Activated T-cell treated with anti-CD3 and anti-CD28 coated beads, Interleukin-2, amount 50 U/mL, for 24 hours (primary cell): ENCODE results near the gene KLK1.

Experiments
- DNase-seq: peaks from one replicate; pipeline ENCODE4 v3.0.0-alpha.2; 2020
- H3K27ac Mint-ChIP-seq: 2 replicates; pipeline ENCODE4 v1.8.0; 2020; ENCODE audit warnings: mild to moderate bottlenecking, mixed read lengths
- H3K27me3 Mint-ChIP-seq: 2 replicates; pipeline ENCODE4 v1.8.0; 2020; ENCODE audit warnings: mixed read lengths
- H3K36me3 Mint-ChIP-seq: 2 replicates; pipeline ENCODE4 v1.8.0; 2020; ENCODE audit warnings: low read depth, mixed read lengths
- H3K4me1 Mint-ChIP-seq: 2 replicates; pipeline ENCODE4 v1.8.0; 2020; ENCODE audit warnings: low read depth, mixed read lengths
- H3K4me3 Mint-ChIP-seq: 2 replicates; pipeline ENCODE4 v1.8.0; 2020; ENCODE audit warnings: mild to moderate bottlenecking, moderate library complexity, mixed read lengths
- H3K9me3 Mint-ChIP-seq: 2 replicates; pipeline ENCODE4 v1.8.0; 2020; ENCODE audit warnings: mixed read lengths

KLK1 gene

GRCh38 chr19:50843701-50844221, 20.2 kb upstream of the KLK1 start:
- no peak overlapping the region for H3K27ac Mint-ChIP-seq
- H3K36me3 Mint-ChIP-seq = no peaks in the 10 kb centered on the region
- no peak overlapping the region for H3K4me3 Mint-ChIP-seq
- H3K4me1 Mint-ChIP-seq = no peaks in the 10 kb centered on the region
- peaks cover 18% of the 10 kb centered on the region for H3K27me3 Mint-ChIP-seq
- DNase-seq = no peak
- peaks cover 17% of the 10 kb centered on the region for H3K9me3 Mint-ChIP-seq

GRCh38 chr19:50843205-50843604, 19.6 kb upstream of the KLK1 start:
- no peak overlapping the region for H3K27ac Mint-ChIP-seq
- H3K4me3 Mint-ChIP-seq = no peak overlapping the region
- peaks cover 17% of the 10 kb centered on the region for H3K9me3 Mint-ChIP-seq
- peaks cover 15% of the 10 kb centered on the region for H3K27me3 Mint-ChIP-seq
- no peaks in the 10 kb centered on the region for H3K36me3 Mint-ChIP-seq
- DNase-seq = no peak
- no peaks in the 10 kb centered on the region for H3K4me1 Mint-ChIP-seq

GRCh38 chr19:50842130-50842529, 18.5 kb upstream of the KLK1 start:
- Mint-ChIP-seq H3K36me3 (no peaks in the 10 kb centered on the region), H3K4me3 (no peak overlapping the region), H3K27me3 (peaks cover 21% of the 10 kb centered on the region), H3K9me3 (peaks cover 17% of the 10 kb centered on the region), H3K27ac (no peak overlapping the region), H3K4me1 (no peaks in the 10 kb centered on the region)
- DNase-seq = no peak

- peaks cover 40% of the 10 kb centered on the region for H3K27me3 Mint-ChIP-seq
- H3K9me3 Mint-ChIP-seq = peaks cover 17% of the 10 kb centered on the region
- no peak overlapping the region for H3K4me3 Mint-ChIP-seq
- H3K36me3 Mint-ChIP-seq = no peaks in the 10 kb centered on the region
- peaks cover 10% of the 10 kb centered on the region for H3K4me1 Mint-ChIP-seq
- no peak overlapping the region for H3K27ac Mint-ChIP-seq
- DNase-seq = no peak
Observed at GRCh38 chr19:50839712-50840655, 16.4 kb upstream of the KLK1 start.

GRCh38 chr19:50838239-50838638, 14.7 kb upstream of the KLK1 start:
- Mint-ChIP-seq H3K27ac (no peak overlapping the region), H3K36me3 (no peaks in the 10 kb centered on the region), H3K9me3 (peaks cover 4% of the 10 kb centered on the region), H3K4me3 (no peak overlapping the region), H3K4me1 (peaks cover 11% of the 10 kb centered on the region), H3K27me3 (peaks cover 53% of the 10 kb centered on the region)
- DNase-seq = no peak

- Mint-ChIP-seq H3K4me1 (peaks cover 11% of the 10 kb centered on the region), H3K4me3 (no peak overlapping the region), H3K27me3 (peaks cover 62% of the 10 kb centered on the region), H3K36me3 (no peaks in the 10 kb centered on the region), H3K9me3 (no peaks in the 10 kb centered on the region), H3K27ac (no peak overlapping the region)
- DNase-seq = no peak
Observed at GRCh38 chr19:50837300-50837699, 13.7 kb upstream of the KLK1 start.

GRCh38 chr19:50836543-50837195, 13.1 kb upstream of the KLK1 start:
- no peak overlapping the region for H3K27ac Mint-ChIP-seq
- H3K4me3 Mint-ChIP-seq = peak overlapping the region; percentile 73
- no peaks in the 10 kb centered on the region for H3K9me3 Mint-ChIP-seq
- H3K36me3 Mint-ChIP-seq = no peaks in the 10 kb centered on the region
- H3K27me3 Mint-ChIP-seq = peaks cover 67% of the 10 kb centered on the region
- no peak for DNase-seq
- peaks cover 11% of the 10 kb centered on the region for H3K4me1 Mint-ChIP-seq

- H3K27ac Mint-ChIP-seq = no peak overlapping the region
- no peaks in the 10 kb centered on the region for H3K36me3 Mint-ChIP-seq
- peak overlapping the region; percentile 73 for H3K4me3 Mint-ChIP-seq
- DNase-seq = peak; percentile 86
- H3K9me3 Mint-ChIP-seq = no peaks in the 10 kb centered on the region
- H3K4me1 Mint-ChIP-seq = peaks cover 11% of the 10 kb centered on the region
- peaks cover 74% of the 10 kb centered on the region for H3K27me3 Mint-ChIP-seq
Observed at GRCh38 chr19:50835785-50836542, 12.4 kb upstream of the KLK1 start.

- Mint-ChIP-seq H3K27ac (no peak overlapping the region), H3K9me3 (no peaks in the 10 kb centered on the region), H3K27me3 (peaks cover 75% of the 10 kb centered on the region), H3K36me3 (no peaks in the 10 kb centered on the region), H3K4me1 (peaks cover 11% of the 10 kb centered on the region), H3K4me3 (peak overlapping the region; percentile 73)
- DNase-seq = no peak
Observed at GRCh38 chr19:50835103-50835784, 11.7 kb upstream of the KLK1 start.

- peaks cover 11% of the 10 kb centered on the region for H3K4me1 Mint-ChIP-seq
- no peaks in the 10 kb centered on the region for H3K9me3 Mint-ChIP-seq
- H3K36me3 Mint-ChIP-seq = no peaks in the 10 kb centered on the region
- H3K4me3 Mint-ChIP-seq = no peak overlapping the region
- no peak overlapping the region for H3K27ac Mint-ChIP-seq
- peaks cover 76% of the 10 kb centered on the region for H3K27me3 Mint-ChIP-seq
- no peak for DNase-seq
Observed at GRCh38 chr19:50833802-50834167, 10.2 kb upstream of the KLK1 start.

GRCh38 chr19:50833117-50833801, 9.7 kb upstream of the KLK1 start, which contains the start of gene KLK15:
KLK15 (minus strand) TSS chr19:50833574; CDS start chr19:50831492, 2,082 bp downstream.
- Mint-ChIP-seq H3K9me3 (no peaks in the 10 kb centered on the region), H3K36me3 (no peaks in the 10 kb centered on the region), H3K27ac (no peak within 1 kb of the TSS), H3K27me3 (peaks cover 74% of the 10 kb centered on the region), H3K4me3 (no peak within 1 kb of the TSS), H3K4me1 (peaks cover 11% of the 10 kb centered on the region)
- no peak for DNase-seq

GRCh38 chr19:50832666-50833065, 9.1 kb upstream of the KLK1 start:
- Mint-ChIP-seq H3K4me3 (no peak overlapping the region), H3K27me3 (peaks cover 76% of the 10 kb centered on the region), H3K4me1 (peaks cover 11% of the 10 kb centered on the region), H3K36me3 (no peaks in the 10 kb centered on the region), H3K9me3 (no peaks in the 10 kb centered on the region), H3K27ac (no peak overlapping the region)
- DNase-seq = no peak

- Mint-ChIP-seq H3K27ac (no peak overlapping the region), H3K4me3 (no peak overlapping the region), H3K36me3 (no peaks in the 10 kb centered on the region), H3K9me3 (no peaks in the 10 kb centered on the region), H3K4me1 (peaks cover 8% of the 10 kb centered on the region), H3K27me3 (peaks cover 73% of the 10 kb centered on the region)
- no peak for DNase-seq
Observed at GRCh38 chr19:50831026-50831396, 7.4 kb upstream of the KLK1 start.
